Stimulated activated memory B cell treated with anti-CD40 and anti-IgM and Interleukin-4, amounts not matched to agents 10 μg/mL and 1 μg/mL and 100 μg/mL, for 72 hours (primary cell): ENCODE measurements around the gene OPCML.

Experiments used
- ATAC-seq: fragments of 150-1000 bp; cut with Tn5 transposase; 2 replicates; pipeline ENCODE4 v1.10.0; 2021
- H3K27ac Mint-ChIP-seq: one replicate; pipeline ENCODE4 v1.8.0; 2022; ENCODE audit warnings: mild to moderate bottlenecking, mixed read lengths
- H3K27me3 Mint-ChIP-seq: one replicate; pipeline ENCODE4 v1.8.0; 2022; ENCODE audit warnings: mixed read lengths
- H3K36me3 Mint-ChIP-seq: one replicate; pipeline ENCODE4 v1.8.0; 2022; ENCODE audit warnings: mixed read lengths
- H3K4me1 Mint-ChIP-seq: one replicate; pipeline ENCODE4 v1.8.0; 2022; ENCODE audit warnings: mixed read lengths
- H3K4me3 Mint-ChIP-seq: one replicate; pipeline ENCODE4 v1.8.0; 2022; ENCODE audit warnings: mild to moderate bottlenecking, moderate library complexity, mixed read lengths
- H3K9me3 Mint-ChIP-seq: one replicate; pipeline ENCODE4 v1.8.0; 2022; ENCODE audit warnings: mixed read lengths

Gene OPCML

DNA sequence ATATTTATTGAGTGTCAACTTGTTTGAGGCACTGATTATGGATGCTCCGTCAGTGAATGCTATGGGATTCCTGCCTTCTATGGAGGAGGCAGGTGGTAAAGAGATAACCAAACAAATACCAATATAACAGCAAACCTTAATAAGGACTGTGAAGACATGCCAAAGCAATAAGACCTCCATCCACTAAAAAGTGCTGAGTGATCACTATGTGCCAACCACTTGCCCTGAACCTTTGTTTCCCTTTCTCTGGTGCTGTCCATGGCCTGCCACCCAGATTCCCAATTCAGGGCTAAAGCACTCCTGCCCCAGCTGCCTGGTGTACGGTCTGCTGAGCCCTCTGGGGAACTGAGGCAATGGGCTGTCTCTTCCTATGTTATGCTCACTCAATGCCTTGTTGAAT lies 1074.9 kb downstream of the OPCML start:
- no peaks in the 10 kb centered on the region for H3K4me1 Mint-ChIP-seq
- no peak overlapping the region for H3K27ac Mint-ChIP-seq
- no peaks in the 10 kb centered on the region for H3K36me3 Mint-ChIP-seq
- no peaks in the 10 kb centered on the region for H3K27me3 Mint-ChIP-seq
- H3K4me3 Mint-ChIP-seq, result no peak overlapping the region
- peaks cover 5% of the 10 kb centered on the region for H3K9me3 Mint-ChIP-seq
- no peak for ATAC-seq

DNA sequence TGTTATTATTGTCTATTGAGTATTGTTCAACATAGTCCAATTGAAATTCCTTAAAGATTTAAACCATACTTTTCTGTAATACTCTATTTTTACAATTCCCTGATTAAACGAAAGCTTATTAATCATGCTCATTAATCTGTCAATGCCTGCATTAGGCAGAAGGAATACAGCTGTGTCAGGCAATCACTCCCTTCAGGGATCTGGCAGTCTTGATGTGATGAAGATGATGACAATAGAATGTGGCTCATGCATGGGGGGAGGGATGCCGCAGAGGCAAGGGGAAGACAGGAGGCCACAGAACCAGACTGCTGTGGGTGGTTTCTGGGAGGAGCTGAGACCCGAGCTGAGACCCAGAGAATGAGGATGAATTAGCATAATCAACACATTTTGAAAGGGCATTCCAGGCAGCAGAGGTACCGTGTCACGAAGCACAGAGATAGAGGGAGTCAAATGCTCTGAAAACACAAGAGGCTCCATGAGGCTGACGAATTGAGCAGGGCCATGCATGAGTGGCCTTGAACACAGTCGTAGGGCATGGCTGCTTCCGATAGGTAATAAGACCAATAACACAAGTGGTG lies 1075.5 kb downstream of the OPCML start:
- ATAC-seq, result no peak
- no peaks in the 10 kb centered on the region for H3K36me3 Mint-ChIP-seq
- H3K27ac Mint-ChIP-seq, result no peak overlapping the region
- no peaks in the 10 kb centered on the region for H3K27me3 Mint-ChIP-seq
- peaks cover 7% of the 10 kb centered on the region for H3K9me3 Mint-ChIP-seq
- H3K4me1 Mint-ChIP-seq, result no peaks in the 10 kb centered on the region
- no peak overlapping the region for H3K4me3 Mint-ChIP-seq

DNA sequence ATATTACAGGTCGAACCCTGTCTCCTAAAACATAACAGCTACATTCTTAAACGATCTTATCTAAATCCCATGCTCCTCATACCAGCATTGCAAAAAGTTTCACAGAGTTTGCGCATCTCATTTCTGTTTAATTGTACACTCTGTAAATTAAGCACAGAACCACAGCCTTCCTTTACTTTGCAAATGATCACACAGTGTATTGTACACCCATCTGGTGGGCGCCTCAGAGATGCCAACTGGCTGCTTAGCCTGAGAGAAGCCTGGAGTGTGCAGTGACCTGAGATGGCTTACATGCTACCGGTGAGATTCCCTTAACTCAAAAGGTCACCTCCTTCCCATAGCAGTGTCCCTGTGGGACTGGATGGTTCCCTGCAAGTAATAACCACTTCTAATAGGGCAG lies 1077.3 kb downstream of the OPCML start:
- H3K9me3 Mint-ChIP-seq, result peaks cover 7% of the 10 kb centered on the region
- no peak for ATAC-seq
- H3K27me3 Mint-ChIP-seq, result no peaks in the 10 kb centered on the region
- H3K4me3 Mint-ChIP-seq, result no peak overlapping the region
- no peak overlapping the region for H3K27ac Mint-ChIP-seq
- no peaks in the 10 kb centered on the region for H3K4me1 Mint-ChIP-seq
- no peaks in the 10 kb centered on the region for H3K36me3 Mint-ChIP-seq

DNA sequence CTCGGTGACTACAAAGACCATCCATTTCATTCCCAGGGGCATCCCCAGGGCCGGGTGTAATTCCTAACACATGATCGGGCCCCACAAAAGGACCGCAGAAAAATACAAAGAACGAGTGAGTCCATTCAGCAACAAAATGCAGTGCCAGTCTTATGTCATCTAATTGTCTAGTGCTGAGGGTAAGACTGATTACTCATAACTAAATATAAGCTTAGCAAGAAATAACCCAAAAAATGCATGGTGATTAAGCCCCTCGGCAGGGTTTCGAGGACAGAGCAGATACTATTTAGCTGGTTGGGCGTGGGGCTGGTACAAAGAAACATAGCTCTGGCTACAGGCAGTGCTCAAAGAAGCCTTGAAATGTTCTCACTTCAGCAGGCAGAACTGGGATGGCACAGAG lies 1078.9 kb downstream of the OPCML start:
- no peaks in the 10 kb centered on the region for H3K4me1 Mint-ChIP-seq
- H3K36me3 Mint-ChIP-seq, result no peaks in the 10 kb centered on the region
- no peaks in the 10 kb centered on the region for H3K27me3 Mint-ChIP-seq
- peaks cover 6% of the 10 kb centered on the region for H3K9me3 Mint-ChIP-seq
- no peak overlapping the region for H3K4me3 Mint-ChIP-seq
- no peak overlapping the region for H3K27ac Mint-ChIP-seq
- no peak for ATAC-seq

DNA sequence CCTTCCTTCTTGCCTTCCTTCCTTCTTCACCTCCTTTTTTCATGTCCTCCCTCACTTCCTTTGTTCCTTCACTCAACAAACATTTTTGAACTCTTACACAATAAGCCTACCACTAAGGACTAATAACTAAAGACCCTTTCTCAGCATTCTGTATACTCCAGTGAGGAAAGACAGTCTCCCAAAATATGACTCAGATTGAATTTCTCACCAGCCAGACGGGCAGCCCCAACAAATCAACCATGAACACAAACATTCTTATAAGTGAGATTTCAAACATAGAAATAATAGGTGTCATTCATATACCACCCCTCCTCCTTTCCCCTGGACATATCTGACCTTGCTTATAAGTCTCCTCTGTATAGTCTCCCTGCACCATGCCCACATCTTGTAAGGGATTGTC lies 1079.7 kb downstream of the OPCML start:
- no peak for ATAC-seq
- Mint-ChIP-seq H3K27ac (no peak overlapping the region), H3K4me3 (no peak overlapping the region), H3K36me3 (no peaks in the 10 kb centered on the region), H3K9me3 (peaks cover 6% of the 10 kb centered on the region), H3K27me3 (no peaks in the 10 kb centered on the region), H3K4me1 (no peaks in the 10 kb centered on the region)

DNA sequence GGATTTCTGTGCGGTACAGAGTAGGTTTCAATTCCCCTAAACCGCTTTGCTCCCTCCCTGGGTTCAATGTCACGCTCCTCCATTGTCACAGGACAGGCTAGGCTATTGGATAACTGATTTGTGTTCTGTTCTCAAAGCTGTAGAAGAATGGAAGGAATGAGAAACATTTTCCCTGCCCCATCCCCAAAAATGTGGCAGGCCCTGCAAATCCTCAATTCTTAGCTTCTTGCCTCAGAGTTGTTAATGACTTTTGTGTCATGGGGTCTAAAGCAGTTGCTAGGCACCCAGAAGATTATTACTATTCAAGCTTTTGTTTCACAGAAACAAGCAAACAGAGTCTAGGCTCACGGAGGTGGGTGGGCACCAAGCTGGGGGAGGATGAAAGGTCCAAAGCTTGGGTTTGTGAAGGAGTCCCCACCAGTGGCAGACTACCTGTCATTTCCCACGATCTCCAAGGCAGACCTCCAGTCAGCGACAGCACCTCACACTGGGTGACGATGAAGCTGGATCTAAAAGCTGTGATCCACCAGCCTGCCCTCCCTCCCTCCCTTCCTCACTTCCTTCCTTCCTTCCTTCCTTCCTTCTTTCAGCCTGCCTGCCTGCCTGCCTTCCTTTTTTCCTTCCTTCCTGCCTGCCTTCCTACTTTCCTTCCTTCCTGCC lies 1080.2 kb downstream of the OPCML start:
- Mint-ChIP-seq H3K9me3 (peaks cover 6% of the 10 kb centered on the region), H3K36me3 (no peaks in the 10 kb centered on the region), H3K27me3 (no peaks in the 10 kb centered on the region), H3K4me3 (no peak overlapping the region), H3K4me1 (no peaks in the 10 kb centered on the region), H3K27ac (no peak overlapping the region)
- no peak for ATAC-seq

DNA sequence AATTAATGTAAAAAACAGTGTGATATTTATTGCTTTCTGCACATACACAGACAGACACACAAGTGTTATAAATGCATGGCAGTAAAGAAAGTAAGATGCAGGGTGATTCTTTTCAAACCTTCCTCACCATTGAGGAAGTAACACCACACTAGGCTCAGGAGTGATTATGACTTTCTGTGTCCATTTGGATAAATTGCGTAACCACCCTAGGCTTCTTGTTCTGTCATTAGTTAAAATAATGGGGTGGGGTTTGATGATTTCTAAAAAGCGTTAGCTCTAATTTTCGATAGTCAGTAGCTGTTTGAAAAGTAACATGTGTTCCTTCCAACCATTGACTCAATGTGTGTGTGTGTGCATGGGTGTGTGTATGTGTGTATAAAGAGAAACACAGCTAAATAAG lies 1081.7 kb downstream of the OPCML start:
- no peak for ATAC-seq
- H3K27me3 Mint-ChIP-seq, result no peaks in the 10 kb centered on the region
- H3K27ac Mint-ChIP-seq, result no peak overlapping the region
- no peaks in the 10 kb centered on the region for H3K4me1 Mint-ChIP-seq
- H3K9me3 Mint-ChIP-seq, result peaks cover 6% of the 10 kb centered on the region
- no peak overlapping the region for H3K4me3 Mint-ChIP-seq
- no peaks in the 10 kb centered on the region for H3K36me3 Mint-ChIP-seq

DNA sequence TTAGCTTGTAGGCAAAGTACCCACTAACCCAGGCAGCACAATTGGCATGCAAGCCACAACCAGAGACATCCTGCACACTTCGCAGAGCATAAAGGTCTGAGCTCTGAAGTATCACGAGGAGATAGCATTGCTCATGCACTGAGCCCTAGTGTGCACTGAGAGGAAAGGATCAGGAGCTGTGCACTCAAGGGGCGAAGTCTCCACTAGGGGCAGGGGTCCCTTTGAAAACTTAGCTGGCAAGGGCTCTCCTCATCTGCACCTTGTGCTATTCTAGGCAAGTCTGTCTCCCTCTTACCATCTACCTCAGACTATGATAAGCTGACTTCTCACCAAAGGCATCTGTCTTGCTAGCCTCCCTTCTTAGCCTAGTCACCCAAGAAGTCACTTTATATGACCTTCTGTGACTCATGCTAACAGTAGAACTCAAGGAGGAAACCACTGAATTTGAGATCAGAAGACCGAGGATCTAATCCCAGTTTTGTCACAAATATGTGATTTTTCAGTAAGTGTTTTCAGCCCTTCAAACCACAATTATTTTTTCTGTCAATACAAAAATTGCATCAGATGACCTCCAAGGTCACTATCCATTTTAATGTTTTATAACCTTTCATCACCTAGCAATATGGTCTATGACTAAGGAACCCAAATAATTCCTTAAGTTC lies 1083.8 kb downstream of the OPCML start:
- H3K4me1 Mint-ChIP-seq, result no peaks in the 10 kb centered on the region
- no peaks in the 10 kb centered on the region for H3K27me3 Mint-ChIP-seq
- no peak overlapping the region for H3K27ac Mint-ChIP-seq
- H3K4me3 Mint-ChIP-seq, result no peak overlapping the region
- no peaks in the 10 kb centered on the region for H3K36me3 Mint-ChIP-seq
- no peak for ATAC-seq
- H3K9me3 Mint-ChIP-seq, result peaks cover 6% of the 10 kb centered on the region

DNA sequence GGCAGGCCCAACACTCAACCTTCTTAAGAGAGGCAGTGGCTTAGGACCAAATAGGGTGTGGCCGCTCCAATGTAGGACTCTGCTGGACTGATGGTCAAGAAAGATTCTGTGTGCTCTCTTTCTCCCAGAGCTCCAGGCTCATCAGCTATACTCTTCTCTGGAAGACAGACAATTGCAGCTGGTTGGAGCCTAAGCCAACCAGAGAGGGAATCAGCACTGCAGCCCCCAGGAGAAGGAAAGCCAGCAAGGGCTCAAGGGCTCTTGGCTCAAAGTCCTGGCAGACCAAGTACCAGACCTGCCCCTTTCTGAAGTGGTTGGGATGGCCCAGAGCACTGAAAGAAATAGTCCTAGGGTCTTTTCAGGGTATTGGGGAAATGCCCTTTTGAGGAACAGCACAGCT lies 1084.5 kb downstream of the OPCML start:
- H3K9me3 Mint-ChIP-seq, result peaks cover 6% of the 10 kb centered on the region
- no peak for ATAC-seq
- no peak overlapping the region for H3K27ac Mint-ChIP-seq
- H3K4me1 Mint-ChIP-seq, result no peaks in the 10 kb centered on the region
- H3K27me3 Mint-ChIP-seq, result no peaks in the 10 kb centered on the region
- H3K4me3 Mint-ChIP-seq, result no peak overlapping the region
- H3K36me3 Mint-ChIP-seq, result no peaks in the 10 kb centered on the region

DNA sequence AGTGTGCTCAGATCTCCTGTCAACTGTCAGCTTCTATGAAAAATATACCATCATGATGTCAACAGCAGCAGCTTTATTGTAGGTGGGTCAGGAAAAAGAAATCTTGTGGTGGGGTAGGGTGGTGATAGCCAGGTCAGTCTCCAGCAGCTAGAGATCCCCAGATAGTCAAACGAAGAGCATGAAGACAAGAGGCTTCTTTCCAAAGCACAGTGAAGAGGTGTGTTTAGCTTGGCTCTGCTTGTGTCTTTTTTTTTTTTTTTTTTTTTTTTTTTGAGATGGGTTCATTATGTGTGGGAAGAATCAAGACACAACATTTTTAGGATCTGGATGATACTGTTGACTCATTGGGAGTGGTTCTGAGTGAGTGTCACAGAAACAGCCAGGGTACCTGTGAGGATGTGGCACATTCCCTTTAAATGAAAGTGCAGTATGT lies 1086.4 kb downstream of the OPCML start:
- no peaks in the 10 kb centered on the region for H3K4me1 Mint-ChIP-seq
- H3K27me3 Mint-ChIP-seq, result no peaks in the 10 kb centered on the region
- H3K9me3 Mint-ChIP-seq, result peaks cover 4% of the 10 kb centered on the region
- ATAC-seq, result no peak
- H3K27ac Mint-ChIP-seq, result no peak overlapping the region
- H3K36me3 Mint-ChIP-seq, result no peaks in the 10 kb centered on the region
- no peak overlapping the region for H3K4me3 Mint-ChIP-seq

DNA sequence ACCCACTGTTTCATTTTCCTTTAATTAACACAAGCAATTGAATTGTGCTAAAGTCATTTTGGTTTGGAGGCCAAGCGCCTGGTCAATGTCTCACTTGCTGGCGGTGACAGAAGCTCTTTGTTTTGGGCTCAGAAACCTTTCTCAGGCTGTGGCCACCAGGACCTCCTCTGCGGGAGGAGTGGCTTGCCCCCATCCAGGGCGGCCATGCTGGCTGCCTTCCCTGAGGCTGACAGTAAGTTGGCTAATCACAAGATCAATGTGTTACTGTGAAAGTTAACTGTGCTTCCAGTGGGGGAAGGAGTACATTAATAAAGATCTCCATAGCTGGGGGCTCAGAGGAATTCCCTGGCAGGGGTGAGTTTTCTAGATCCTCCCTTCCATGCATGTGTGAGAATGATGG lies 1087.4 kb downstream of the OPCML start:
- no peak for ATAC-seq
- Mint-ChIP-seq H3K4me1 (no peaks in the 10 kb centered on the region), H3K9me3 (peaks cover 6% of the 10 kb centered on the region), H3K4me3 (no peak overlapping the region), H3K27ac (no peak overlapping the region), H3K27me3 (no peaks in the 10 kb centered on the region), H3K36me3 (no peaks in the 10 kb centered on the region)

DNA sequence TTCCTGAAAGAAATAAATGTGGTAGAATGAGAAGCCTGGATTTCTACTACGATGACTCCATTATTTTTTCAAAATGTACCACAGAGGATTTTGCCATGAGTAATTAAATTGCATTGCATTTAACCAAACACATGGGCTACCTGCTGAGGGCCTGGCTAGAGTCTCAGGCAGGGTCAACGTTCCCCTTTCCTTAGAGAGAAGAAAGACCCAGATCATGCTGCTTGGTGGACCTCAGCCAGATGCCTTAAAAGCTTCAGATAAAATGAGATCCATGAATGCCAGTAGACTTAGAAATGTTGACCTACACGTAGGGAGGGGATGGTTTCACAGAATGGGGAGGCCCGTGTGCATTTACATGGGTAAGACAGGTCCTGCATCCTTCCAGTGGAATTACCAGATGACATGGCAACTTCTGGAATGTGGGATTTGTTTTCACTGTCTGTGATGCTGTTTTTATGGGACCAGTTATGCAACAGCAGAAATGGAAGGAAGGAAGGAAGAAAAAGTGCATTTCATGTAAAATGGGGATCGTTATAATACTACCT lies 1092.5 kb downstream of the OPCML start:
- Mint-ChIP-seq H3K27me3 (no peaks in the 10 kb centered on the region), H3K9me3 (peaks cover 10% of the 10 kb centered on the region), H3K36me3 (no peaks in the 10 kb centered on the region), H3K27ac (no peak overlapping the region), H3K4me3 (no peak overlapping the region), H3K4me1 (no peaks in the 10 kb centered on the region)
- no peak for ATAC-seq

DNA sequence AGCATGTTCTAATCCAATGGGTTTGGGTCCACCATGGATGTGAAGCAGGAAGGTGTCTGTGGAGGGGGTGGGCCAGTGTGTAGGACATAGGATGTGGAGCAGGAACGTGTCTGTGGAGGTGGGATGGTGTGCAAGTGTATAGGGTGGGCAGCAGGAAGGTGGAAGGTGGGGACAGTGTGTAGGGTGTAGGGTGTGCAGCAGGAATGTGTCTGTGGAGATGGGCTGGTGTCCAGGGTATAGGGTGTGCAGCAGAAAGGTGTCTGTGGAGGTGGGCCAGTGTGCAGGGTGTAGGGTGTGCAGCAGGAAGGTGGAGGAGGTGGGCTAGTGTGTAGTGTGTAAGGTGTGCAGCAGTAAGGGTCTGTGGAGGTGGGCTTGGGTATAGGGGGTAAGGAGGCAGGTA lies 1093.9 kb downstream of the OPCML start:
- peak; percentile 37 for ATAC-seq
- Mint-ChIP-seq H3K27me3 (no peaks in the 10 kb centered on the region), H3K36me3 (no peaks in the 10 kb centered on the region), H3K4me1 (no peaks in the 10 kb centered on the region), H3K9me3 (peaks cover 10% of the 10 kb centered on the region), H3K4me3 (no peak overlapping the region), H3K27ac (no peak overlapping the region)

DNA sequence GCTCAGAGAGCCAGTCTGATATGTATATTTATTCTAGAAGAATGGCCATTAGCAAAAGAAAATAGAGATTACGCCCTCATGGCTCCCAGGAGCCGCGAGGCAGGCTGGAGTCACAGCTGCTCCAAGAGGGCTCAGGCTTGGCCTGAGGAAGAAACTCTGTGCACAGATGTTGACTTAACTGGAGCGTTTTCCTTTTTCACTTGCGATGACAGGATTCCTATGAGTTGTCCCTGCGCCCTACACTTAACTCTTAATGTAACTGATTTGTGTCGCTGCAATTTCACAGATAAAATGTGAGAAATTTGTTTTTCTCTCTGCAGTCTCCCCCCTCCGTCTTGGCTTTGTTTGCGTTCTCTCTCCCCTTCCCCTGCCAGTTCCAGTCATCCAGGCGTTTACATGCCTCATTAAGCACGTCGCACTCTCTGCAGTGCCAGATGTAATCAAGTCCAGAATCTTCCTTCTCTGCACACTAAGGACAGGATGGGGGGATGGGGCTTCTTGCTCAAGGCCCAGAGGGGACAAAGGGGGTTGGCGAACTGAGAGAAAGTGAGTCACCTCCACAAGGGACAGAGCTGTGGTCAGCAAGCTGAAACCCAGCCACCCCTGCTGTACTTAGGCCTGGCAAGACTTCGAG lies 1101.8 kb downstream of the OPCML start:
- H3K36me3 Mint-ChIP-seq, result no peaks in the 10 kb centered on the region
- ATAC-seq, result no peak
- no peaks in the 10 kb centered on the region for H3K27me3 Mint-ChIP-seq
- no peak overlapping the region for H3K27ac Mint-ChIP-seq
- H3K9me3 Mint-ChIP-seq, result peaks cover 7% of the 10 kb centered on the region
- H3K4me1 Mint-ChIP-seq, result no peaks in the 10 kb centered on the region
- no peak overlapping the region for H3K4me3 Mint-ChIP-seq

DNA sequence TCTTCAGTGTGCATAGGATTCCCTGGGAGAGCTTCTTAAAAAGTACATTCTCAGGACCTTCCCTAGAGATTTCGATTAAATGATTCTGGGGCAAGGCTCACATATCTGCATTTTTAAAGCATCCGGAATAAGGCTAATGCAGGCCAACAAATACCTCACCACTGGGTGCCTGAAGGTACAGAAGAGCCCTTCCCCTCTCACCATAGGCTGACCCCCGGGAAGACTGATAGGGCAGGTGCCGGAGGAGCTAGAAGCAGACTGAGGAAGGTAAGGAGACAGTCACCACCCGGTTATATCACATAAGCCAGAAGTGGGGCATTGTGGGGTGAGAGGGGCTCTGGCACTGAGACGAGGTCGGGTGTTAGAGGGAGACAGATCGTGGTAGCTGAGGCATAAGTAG lies 1102.6 kb downstream of the OPCML start:
- ATAC-seq, result no peak
- no peaks in the 10 kb centered on the region for H3K27me3 Mint-ChIP-seq

More for the DNA sequence above, 1102.6 kb downstream of the OPCML start:
- no peak overlapping the region for H3K4me3 Mint-ChIP-seq
- H3K36me3 Mint-ChIP-seq, result no peaks in the 10 kb centered on the region
- peaks cover 7% of the 10 kb centered on the region for H3K9me3 Mint-ChIP-seq
- no peaks in the 10 kb centered on the region for H3K4me1 Mint-ChIP-seq
- H3K27ac Mint-ChIP-seq, result no peak overlapping the region
